GM18507 (cell line): ENCODE data around the gene RASL11A.
"Not testable (repeated sequence)": the region's sequence is repeated elsewhere in the genome, so short reads cannot be mapped to it uniquely, and the experiment has no call there.

Source experiments
- DNase-seq: peaks from one replicate; pipeline ENCODE4 v3.0.0; 2011; ENCODE audit warnings: low read depth; ENCODE audit not compliant: insufficient read length; ENCODE audit errors: extremely low spot score
- FAIRE-seq: peaks from 2 replicates; lab custom pipeline; 2011; peaks lifted over from hg19 to GRCh38; lab: Jason Lieb, UNC

The RASL11A gene

DNA sequence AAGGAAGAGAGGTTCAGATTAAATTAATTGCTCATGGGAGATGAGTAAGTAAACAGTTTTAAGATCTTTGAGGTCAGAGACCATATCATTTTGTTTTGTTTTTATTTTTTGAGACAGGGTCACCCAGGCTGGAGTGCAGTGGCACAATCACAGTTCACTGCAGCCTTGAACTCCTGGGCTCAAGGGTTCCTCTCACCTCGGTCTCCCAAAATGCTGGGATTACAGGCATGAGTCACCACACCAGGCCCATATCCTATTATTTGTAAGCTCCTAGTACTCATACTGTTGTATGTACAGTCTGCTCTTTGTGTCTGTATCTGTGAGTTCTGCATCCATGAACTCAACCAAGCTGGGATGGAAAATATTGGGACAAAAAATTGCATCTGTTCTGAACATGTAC lies 6.0 kb upstream of the RASL11A start:
- FAIRE-seq = no peak
- DNase-seq = no peak

GRCh38 chr13:27266917-27267316 lies 3.7 kb upstream of the RASL11A start:
- no peak for FAIRE-seq

DNA sequence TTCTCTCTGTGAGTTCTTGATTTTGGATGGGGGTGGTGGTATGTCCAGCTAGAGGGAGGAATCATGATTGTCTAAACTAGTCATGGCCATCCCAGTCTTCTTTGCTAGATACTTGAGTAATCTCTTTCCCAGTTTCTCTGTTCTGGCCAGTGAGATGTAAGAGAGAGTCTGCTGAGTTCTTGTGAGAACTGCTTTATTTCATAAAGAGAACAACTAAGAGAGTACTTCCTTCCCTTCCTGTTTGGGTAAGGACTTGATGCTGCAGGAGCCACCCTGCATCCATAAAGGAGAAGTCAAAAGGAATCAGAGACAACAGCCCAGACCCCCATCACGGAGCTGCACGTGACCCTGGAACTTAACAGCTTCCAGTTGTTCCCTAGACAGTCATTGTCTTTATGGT lies 3.0 kb upstream of the RASL11A start:
- DNase-seq = no peak
- FAIRE-seq = no peak

More at GRCh38 chr13:27266917-27267316, 3.7 kb upstream of the RASL11A start:
- no peak for DNase-seq

GRCh38 chr13:27269114-27269665 lies 1.4 kb upstream of the RASL11A start:
- no peak for FAIRE-seq

DNA sequence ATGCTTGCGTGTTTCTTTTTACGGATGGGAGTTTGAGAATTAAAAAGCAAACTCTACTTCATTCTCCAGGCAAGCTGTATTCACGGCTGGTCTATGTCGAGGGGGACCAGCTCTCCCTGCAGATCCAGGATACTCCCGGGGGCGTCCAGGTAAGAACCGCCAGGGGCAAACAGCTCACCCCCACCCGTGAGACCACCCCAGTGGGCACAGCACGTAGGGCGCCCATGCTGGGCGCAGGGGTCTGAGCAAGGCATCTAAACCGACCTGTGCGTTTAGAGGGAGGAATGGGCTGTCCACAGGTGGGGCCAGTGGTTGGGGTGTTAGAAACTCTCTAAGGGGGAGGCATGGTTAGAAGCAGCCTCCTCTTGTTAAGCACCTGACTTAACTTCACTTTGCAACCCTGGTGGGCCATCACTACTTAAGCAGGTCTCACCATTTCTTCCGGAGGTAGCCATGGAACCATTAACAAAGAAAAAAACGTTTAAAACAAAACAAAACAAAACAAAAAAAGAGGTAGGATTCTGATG lies 1.0 kb downstream of the RASL11A start:
- no peak for DNase-seq
- no peak for FAIRE-seq

More at GRCh38 chr13:27269114-27269665, 1.4 kb upstream of the RASL11A start:
- no peak for DNase-seq

GRCh38 chr13:27273658-27274425 lies 3.2 kb downstream of the RASL11A start:
- DNase-seq (no peak), FAIRE-seq (no peak)

DNA sequence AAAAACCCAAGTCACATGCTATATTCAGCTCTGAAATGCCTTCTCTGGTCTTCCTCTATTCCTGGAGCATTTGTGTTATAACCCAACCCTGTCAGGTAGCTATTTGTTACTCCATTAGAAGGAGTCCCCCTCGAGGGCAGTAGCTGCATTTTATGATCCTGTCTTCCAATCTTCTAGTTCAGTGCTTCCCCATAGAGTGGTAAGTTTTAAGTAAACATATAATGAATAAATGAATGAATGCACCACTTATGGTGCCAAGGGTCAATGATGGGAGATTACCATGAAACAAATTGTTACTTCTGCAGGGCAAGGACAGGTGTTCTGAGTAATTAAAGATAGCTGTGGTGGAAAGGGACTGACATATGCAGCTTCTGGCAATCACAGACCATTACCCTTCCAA lies 4.0 kb downstream of the RASL11A start:
- DNase-seq (no peak), FAIRE-seq (no peak)

DNA sequence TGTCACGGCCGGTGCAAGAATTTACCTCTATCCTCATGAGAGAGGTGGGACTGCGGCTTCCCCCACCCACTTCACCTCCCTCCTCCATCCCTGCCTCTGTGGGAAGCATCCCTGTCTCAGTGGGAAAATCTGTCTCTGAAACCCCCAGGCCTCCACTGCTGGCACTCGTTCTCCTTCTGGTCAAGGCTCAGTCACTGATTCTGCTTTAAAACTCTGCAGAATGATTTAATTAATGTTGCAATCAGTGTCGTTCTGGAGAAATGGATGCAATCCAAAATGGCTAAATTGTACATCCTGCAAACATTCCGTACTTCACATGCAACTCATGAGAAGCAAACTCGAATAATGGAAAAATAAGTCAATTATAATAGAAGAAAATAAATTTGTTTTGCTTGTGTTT lies 5.6 kb downstream of the RASL11A start:
- FAIRE-seq = no peak

GRCh38 chr13:27279506-27279905 lies 8.9 kb downstream of the RASL11A start:
- FAIRE-seq (no peak), DNase-seq (no peak)

More for the DNA sequence above, 5.6 kb downstream of the RASL11A start:
- DNase-seq = no peak

- no peak for FAIRE-seq
- DNase-seq = no peak
These were observed 9.5 kb downstream of the RASL11A start for GRCh38 chr13:27280009-27280656.

DNA sequence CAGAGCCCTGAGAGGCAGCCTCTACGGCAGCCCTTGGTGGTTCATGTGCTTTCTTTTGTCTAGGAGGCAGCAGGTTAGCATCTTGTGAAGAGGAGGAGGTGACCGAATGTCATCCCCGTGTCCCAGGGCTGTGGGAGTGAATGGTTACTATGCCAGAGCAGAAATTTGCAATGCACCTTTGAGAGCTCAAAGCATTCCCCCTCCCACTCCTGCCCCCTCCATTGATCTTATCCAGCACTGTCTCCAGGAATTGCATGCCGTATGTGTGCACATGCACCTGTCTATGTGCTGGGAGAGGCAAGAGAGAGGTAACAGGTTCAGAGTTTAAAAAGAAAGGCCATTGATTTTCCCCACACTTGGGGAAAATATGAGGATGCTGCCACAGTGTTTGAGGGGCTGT lies 10.2 kb downstream of the RASL11A start:
- no peak for FAIRE-seq
- DNase-seq = no peak

GRCh38 chr13:27281420-27281819 lies 10.8 kb downstream of the RASL11A start:
- no peak for FAIRE-seq

DNA sequence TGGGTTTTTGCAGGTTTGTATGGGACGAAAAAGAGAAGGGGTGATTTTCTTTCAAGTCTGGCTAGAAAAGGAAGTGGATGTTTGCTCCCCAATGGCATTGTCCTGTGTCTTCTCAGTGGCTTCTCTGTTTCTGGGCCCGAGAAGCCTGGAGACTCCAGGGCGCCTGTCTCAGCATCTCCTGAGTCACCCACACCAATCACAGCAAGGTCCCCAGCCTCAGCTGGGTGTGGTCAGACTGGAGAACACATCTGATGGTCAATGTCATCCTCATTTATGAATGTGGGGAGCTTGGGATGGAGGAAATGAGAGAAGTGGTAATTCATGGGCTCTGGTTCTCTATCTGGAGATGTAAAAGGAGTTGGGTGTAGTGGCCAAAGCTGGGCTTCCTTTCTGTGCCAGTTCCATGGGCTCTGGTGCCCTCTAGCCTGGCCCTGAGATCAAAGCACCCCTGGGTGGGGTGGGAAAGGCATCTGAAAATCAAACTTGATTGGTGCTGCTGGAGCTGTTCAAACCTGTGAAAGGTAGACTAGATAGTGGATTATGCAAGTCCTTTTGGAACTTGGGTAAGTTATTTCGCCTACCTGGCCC lies 13.4 kb downstream of the RASL11A start:
- FAIRE-seq = peak; percentile 73
- no peak for DNase-seq

More at GRCh38 chr13:27281420-27281819, 10.8 kb downstream of the RASL11A start:
- no peak for DNase-seq

GRCh38 chr13:27288392-27288791 lies 17.8 kb downstream of the RASL11A start:
- no peak for FAIRE-seq
- DNase-seq = no peak

DNA sequence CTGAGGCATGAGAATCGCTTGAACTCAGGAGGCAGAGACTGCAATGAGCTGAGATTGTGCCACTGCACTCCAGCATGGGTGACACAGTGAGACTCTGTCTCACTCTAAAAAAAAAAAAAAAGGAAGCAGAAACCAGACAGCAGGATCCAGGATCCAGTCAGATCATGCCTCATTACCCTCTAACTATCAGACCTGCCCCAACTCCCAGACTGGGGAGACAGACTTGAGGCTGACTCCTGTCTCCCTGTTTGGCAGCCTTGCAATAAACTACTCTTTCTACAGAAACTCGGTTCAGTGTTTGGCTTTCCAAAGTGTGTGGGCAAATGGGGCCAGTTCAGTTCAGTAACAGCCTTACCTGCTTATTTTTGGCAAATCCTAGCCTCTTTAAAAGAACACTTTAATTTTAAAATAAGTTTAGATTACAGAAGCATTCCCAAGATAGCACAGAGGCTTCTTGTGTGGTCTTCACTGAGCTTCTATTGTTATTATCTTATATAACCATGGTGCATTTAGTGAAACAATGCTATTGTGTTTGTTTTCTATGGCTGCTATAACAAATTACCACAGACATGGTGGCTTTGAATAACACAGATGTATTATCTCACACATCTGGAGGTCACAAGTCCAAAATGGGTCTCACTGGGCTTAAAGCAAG lies 18.5 kb downstream of the RASL11A start:
- FAIRE-seq = no peak
- DNase-seq = no peak

GRCh38 chr13:27290715-27291114 lies 20.1 kb downstream of the RASL11A start:
- DNase-seq = no peak
- FAIRE-seq = no peak

DNA sequence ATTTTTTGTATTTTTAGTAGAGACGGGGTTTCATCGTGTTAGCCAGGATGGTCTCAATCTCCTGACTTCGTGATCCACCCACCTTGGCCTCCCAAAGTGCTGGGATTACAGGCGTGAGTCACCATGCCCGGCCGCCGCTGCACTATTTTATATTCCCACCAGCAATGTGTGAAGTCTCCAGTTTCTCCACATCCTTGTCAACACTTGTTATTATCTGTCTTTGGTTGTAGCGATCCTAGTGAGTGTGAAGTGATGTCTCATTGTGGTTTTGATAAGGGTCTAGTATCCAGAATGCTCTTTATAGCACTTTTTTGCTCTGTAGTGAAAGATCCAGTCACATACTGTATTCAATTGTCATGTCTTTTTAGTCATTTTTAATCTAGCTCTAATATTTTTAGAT lies 21.3 kb downstream of the RASL11A start:
- FAIRE-seq, DNase-seq: not testable (repeated sequence)

- FAIRE-seq = no peak
- no peak for DNase-seq
These were observed 22.6 kb downstream of the RASL11A start for GRCh38 chr13:27293076-27293691.

- FAIRE-seq = no peak
- DNase-seq = no peak
These were observed 23.4 kb downstream of the RASL11A start for GRCh38 chr13:27293873-27294515.
